DOHH2 (cell line): ENCODE data around the gene MUC20.
"Not testable (repeated sequence)": the region's sequence is repeated elsewhere in the genome, so short reads cannot be mapped to it uniquely, and the experiment has no call there.

Experiments used
- H3F3A ChIP-seq: fragments of 200-600 bp; sonication (generic), shearing (Covaris generic); 2 replicates; pipeline ENCODE4 v1.6.0; 2016; ENCODE audit warnings: antibody characterized with exemption, mild to moderate bottlenecking; ENCODE audit not compliant: control insufficient read depth, insufficient read depth
- H3K27ac ChIP-seq: fragments of 200-600 bp; sonication (generic); 2 replicates; pipeline ENCODE4 v1.5.1; 2014; ENCODE audit warnings: low read depth, mild to moderate bottlenecking, low read length, moderate library complexity
- H3K27me3 ChIP-seq: fragments of 200-600 bp; sonication (generic); 2 replicates; pipeline ENCODE4 v1.6.1; 2014; ENCODE audit warnings: mild to moderate bottlenecking, low read length, mixed read lengths; ENCODE audit not compliant: control insufficient read depth
- H3K36me3 ChIP-seq: fragments of 200-600 bp; sonication (generic); 2 replicates; pipeline ENCODE4 v1.6.1; 2014; ENCODE audit warnings: mild to moderate bottlenecking, low read length, moderate library complexity, mixed read lengths; ENCODE audit not compliant: control insufficient read depth
- H3K4me1 ChIP-seq: fragments of 200-600 bp; sonication (generic); 2 replicates; pipeline ENCODE4 v1.6.1; 2014; ENCODE audit warnings: mild to moderate bottlenecking, low read length, mixed read lengths; ENCODE audit not compliant: control insufficient read depth
- H3K4me2 ChIP-seq: fragments of 200-600 bp; sonication (generic); 2 replicates; pipeline ENCODE4 v1.6.0; 2014; ENCODE audit warnings: mild to moderate bottlenecking, low read length, moderate library complexity
- H3K4me3 ChIP-seq: fragments of 200-600 bp; sonication (generic); 2 replicates; pipeline ENCODE4 v1.5.1; 2014; ENCODE audit warnings: mild to moderate bottlenecking, low read length, mixed read lengths
- H3K79me2 ChIP-seq: fragments of 200-600 bp; sonication (generic); 2 replicates; pipeline ENCODE4 v1.6.1; 2014; ENCODE audit warnings: mild to moderate bottlenecking, low read length, mixed read lengths; ENCODE audit not compliant: control insufficient read depth
- H3K9me2 ChIP-seq: fragments of 200-600 bp; sonication (generic); replicated peaks from 2 replicates; pipeline ENCODE4 v1.6.1; 2014; ENCODE audit warnings: mild to moderate bottlenecking, low read length, mixed read lengths; ENCODE audit not compliant: control insufficient read depth
- H3K9me3 ChIP-seq: fragments of 200-600 bp; sonication (generic); 2 replicates; pipeline ENCODE4 v1.6.1; 2014; ENCODE audit warnings: antibody characterized with exemption, low read length, mixed read lengths; ENCODE audit not compliant: control insufficient read depth, insufficient read depth
- H4K20me1 ChIP-seq: fragments of 200-600 bp; sonication (generic); 2 replicates; pipeline ENCODE4 v1.6.0; 2014; ENCODE audit warnings: low read depth, mild to moderate bottlenecking, antibody characterized with exemption, low read length, moderate library complexity; ENCODE audit not compliant: control insufficient read depth, insufficient read depth
- EZH2phosphoT487 ChIP-seq: fragments of 200-600 bp; sonication (generic); IDR thresholded peaks from 2 replicates; pipeline ENCODE4 v1.6.1; 2017; ENCODE audit warnings: borderline replicate concordance, mild to moderate bottlenecking, antibody characterized with exemption, low read length, moderate library complexity, mixed read lengths
- TF ChIP-seq, protein P1 (sequence below): fragments of 200-600 bp; sonication (generic); IDR thresholded peaks from one replicate; pipeline ENCODE4 v1.5.1; 2014; ENCODE audit warnings: antibody characterized with exemption, mild to moderate bottlenecking, low read depth, low read length; ENCODE audit not compliant: poor library complexity, severe bottlenecking

The MUC20 gene

DNA sequence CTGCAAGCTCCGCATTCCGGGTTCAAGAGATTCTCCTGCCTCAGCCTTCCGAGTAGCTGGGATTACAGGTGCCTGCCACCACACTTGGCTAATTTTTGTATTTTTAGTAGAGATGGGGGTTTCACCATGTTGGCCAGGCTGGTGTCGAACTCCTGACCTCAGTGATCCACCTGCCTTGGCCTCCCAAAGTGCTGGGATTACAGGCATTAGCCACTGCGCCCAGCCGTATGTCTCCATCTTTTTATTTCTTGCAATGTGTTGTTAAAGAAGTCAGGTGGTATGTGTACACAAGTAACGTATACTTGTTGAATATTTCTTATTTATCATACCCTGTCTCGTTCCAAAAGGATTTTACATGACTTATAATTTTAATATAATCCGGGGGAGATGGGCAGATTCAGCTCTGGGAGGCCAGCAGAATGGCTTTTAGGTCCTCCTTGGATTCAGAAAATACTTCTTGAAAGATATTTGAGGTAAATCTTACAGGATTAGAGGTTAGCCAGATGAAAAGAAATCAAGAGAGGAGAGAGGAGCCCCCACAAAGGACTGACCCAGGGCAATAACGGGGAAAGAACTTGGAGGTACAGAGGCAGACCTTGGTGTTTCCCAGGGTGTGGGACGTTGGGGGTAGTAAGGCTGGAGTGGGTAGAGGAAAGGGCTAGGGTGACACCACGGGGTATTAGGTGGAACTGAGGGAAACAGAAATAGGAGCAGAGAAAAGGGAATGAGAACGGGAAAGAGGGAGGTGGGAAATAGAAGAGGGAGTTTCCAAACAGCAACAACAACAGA, 27.2 kb upstream of the MUC20 start:
- no peaks in the 10 kb centered on the region for H3F3A ChIP-seq
- H3K4me1 ChIP-seq: no peaks in the 10 kb centered on the region
- no peaks in the 10 kb centered on the region for H4K20me1 ChIP-seq
- H3K27ac ChIP-seq: no peak overlapping the region
- no peak overlapping the region for H3K4me2 ChIP-seq
- H3K79me2 ChIP-seq: no peaks in the 10 kb centered on the region
- TF ChIP-seq, protein P1, sequence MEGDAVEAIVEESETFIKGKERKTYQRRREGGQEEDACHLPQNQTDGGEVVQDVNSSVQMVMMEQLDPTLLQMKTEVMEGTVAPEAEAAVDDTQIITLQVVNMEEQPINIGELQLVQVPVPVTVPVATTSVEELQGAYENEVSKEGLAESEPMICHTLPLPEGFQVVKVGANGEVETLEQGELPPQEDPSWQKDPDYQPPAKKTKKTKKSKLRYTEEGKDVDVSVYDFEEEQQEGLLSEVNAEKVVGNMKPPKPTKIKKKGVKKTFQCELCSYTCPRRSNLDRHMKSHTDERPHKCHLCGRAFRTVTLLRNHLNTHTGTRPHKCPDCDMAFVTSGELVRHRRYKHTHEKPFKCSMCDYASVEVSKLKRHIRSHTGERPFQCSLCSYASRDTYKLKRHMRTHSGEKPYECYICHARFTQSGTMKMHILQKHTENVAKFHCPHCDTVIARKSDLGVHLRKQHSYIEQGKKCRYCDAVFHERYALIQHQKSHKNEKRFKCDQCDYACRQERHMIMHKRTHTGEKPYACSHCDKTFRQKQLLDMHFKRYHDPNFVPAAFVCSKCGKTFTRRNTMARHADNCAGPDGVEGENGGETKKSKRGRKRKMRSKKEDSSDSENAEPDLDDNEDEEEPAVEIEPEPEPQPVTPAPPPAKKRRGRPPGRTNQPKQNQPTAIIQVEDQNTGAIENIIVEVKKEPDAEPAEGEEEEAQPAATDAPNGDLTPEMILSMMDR: no peak
- no peak for TF ChIP-seq EZH2phosphoT487
- no peaks in the 10 kb centered on the region for H3K9me2 ChIP-seq
- H3K9me3 ChIP-seq: no peaks in the 10 kb centered on the region
- 0 out of 2 replicates have a peak, but pooled peaks cover 2% of the 10 kb centered on the region for H3K36me3 ChIP-seq
- H3K27me3 ChIP-seq: no peaks in the 10 kb centered on the region
- H3K4me3 ChIP-seq: no peak overlapping the region

DNA sequence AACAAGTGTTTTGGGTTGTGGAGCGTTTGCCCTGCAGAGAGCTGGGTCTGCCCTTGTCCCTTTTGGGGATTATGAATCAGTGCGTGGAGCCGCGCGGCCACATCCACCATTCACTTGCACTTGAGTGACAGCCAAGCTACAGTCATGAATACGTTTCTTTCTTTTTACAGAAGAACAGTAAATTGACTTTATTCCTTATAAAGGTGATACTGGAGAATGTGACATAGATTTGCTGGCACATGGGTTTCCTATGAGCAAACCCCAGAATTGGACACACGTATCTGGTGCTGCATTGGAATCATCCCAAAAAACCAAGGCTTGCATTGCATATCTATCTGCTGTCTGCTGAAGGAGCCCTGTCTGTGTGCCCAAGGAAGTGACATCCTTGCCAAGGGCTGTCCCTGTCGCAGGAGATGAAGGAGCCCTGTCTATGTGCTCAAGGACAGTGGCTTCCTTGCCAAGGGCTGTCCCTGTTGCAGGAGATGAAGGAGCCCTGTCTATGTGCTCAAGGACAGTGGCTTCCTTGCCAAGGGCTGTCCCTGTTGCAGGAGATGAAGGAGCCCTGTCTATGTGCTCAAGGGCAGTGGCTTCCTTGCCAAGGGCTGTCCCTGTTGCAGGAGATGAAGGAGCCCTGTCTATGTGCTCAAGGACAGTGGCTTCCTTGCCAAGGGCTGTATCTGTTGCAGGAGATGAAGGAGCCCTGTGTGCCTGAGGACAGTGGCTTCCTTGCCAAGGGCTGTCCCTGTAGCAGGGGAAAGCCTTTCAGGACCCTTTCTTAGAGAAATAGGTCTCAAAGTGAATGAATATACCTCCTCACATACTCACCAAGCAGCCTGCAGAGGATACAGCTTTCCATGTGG, 26.3 kb upstream of the MUC20 start:
- not testable (repeated sequence) for H3K4me1 ChIP-seq

DNA sequence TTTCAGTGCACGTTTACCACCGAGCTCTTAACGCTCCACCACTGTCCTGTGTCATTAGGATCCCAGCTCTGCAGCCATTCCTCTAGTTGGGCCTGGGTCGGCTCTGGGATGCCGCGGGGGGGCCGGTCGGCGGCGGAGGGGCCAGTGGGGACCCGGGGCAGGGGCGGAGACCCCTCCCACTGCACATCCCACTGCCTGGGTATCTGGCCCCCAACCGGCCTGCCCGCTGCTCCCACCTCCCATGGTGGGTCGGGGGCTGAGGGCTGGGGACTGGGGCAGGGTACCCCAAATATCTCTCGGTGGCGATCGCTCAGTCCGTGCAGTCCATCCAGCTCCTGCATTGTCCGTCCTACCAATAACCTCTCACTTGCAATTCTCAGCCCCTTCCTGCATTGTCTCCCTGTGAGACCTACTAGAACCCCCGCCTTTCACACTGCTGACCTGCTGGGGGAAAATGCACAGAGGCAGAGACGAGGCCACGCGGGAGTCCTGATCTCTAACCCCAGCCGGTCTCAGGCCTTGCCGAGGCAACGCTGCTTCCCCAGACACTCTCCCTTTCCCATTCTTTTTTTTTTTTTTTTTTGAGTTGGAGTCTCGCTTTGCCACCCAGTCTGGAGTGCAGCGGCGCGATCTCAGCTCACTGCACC, 24.0 kb upstream of the MUC20 start:
- Histone ChIP-seq H3F3A (no peaks in the 10 kb centered on the region), H3K4me2 (no peak overlapping the region), H3K27ac (no peak overlapping the region), H3K4me3 (no peak overlapping the region), H3K4me1 (no peaks in the 10 kb centered on the region), H3K36me3 (0 out of 2 replicates have a peak, but pooled peaks cover 2% of the 10 kb centered on the region), H4K20me1 (no peaks in the 10 kb centered on the region), H3K79me2 (no peaks in the 10 kb centered on the region), H3K9me2 (no peaks in the 10 kb centered on the region), H3K27me3 (no peaks in the 10 kb centered on the region), H3K9me3 (no peaks in the 10 kb centered on the region)
- TF ChIP-seq, protein P1: no peak
- no peak for TF ChIP-seq EZH2phosphoT487

More for the DNA sequence above, 26.3 kb upstream of the MUC20 start:
- not testable (repeated sequence) for H3F3A ChIP-seq, H3K4me3 ChIP-seq, H3K4me2 ChIP-seq, H3K27me3 ChIP-seq, H3K79me2 ChIP-seq, H3K9me2 ChIP-seq, H4K20me1 ChIP-seq, H3K9me3 ChIP-seq, H3K27ac ChIP-seq, H3K36me3 ChIP-seq
